Measurements from ENCODE around the gene RBP4. TPM values are rescaled to one million over a fixed set of nuclear protein-coding genes. Genes with fewer than 3 reads are reported as not detected.

The RBP4 gene
- polyA plus RNA-seq, 1 of the 3 experiments (the other 2 are of a cell fraction), result not detected

DNA sequence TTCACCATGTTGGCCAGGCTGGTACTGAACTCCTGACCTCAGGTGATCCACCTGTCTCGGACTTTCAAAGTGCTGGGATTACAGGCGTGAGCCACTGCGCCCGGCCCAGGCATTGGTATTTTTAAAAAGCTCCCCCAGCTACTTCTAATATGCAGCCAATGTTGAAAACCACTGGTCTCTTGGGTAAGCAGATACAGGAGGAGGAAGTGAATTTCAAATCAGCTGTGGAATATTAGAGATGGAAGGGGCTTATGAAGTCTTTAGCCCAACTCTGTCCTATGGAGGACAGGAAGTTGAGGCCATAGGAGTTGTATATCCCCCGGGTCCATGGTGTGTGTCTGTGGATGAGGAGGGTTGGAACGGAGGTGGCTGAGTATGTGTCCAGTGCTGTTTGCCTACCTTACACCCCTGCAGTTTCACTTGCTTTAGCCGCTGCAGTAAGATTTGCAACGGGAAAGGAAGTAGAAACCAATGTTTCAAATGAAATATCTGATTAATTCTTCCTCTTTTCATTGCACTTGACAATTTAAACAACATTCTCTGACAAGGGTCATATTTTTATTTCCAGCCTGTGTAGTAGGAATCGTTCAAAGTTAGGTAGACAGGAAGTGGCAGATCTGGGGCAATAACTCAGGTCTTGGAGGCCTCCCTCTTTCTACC lies 14.7 kb upstream of the RBP4 start:
- ChIA-PET POLR2A (no interaction called here), CTCF (interaction anchor here (1.2 kb wide), 1 partner anchor 61 kb away, joined by 4 read pairs; no protein-coding TSS in a partner anchor)
- no peaks in the 10 kb centered on the region for H4K20me1 ChIP-seq (ENCODE audit: insufficient read depth)
- H3K36me3 ChIP-seq (replicated peaks in 1 of 2; ENCODE audit: control insufficient read depth in 1 of 2, insufficient read depth in 2 of 2, low read length in 1 of 2), result no peaks in the 10 kb centered on the region
- no peaks in the 10 kb centered on the region for H3K9me3 ChIP-seq
- DNase-seq, result no peak
- H2AFZ ChIP-seq (ENCODE audit: low read depth), result no peak overlapping the region
- no peak overlapping the region for H3K4me2 ChIP-seq
- no peak overlapping the region for H3K9ac ChIP-seq
- no peaks in the 10 kb centered on the region for H3K4me1 ChIP-seq (ENCODE audit: control insufficient read depth in 1 of 2, insufficient read depth in 2 of 2, low read depth in 1 of 2, low read length in 1 of 2)
- H3K27ac ChIP-seq (ENCODE audit: low read depth in 2 of 2, low read length in 1 of 2), result no peak overlapping the region
- 53% methylated on average over 8 of the region's 9 CpGs for WGBS (ENCODE audit: low lambda C conversion rate)
- peaks cover 12% of the 10 kb centered on the region; the same call in 1 of the 2 replicates for H3K27me3 ChIP-seq (ENCODE audit: insufficient read depth)
- no peaks in the 10 kb centered on the region for H3K9me2 ChIP-seq
- no peaks in the 10 kb centered on the region for H3K79me2 ChIP-seq (ENCODE audit: insufficient read depth)
- H3F3A ChIP-seq (replicated peaks; ENCODE audit: insufficient read depth), result no peaks in the 10 kb centered on the region
- no peak overlapping the region for H3K4me3 ChIP-seq (ENCODE audit: low read depth in 2 of 2, low read length in 1 of 2)
- TF ChIP-seq EP300 (IDR thresholded peaks at IDR 0.05; ENCODE audit: borderline replicate concordance in 1 of 2, low read depth in 1 of 2, low read length in 1 of 2) (no peak), NFIC (IDR thresholded peaks at IDR 0.05; ENCODE audit: borderline replicate concordance) (no peak), REST (IDR thresholded peaks at IDR 0.05; ENCODE audit: low read depth, low read length) (no peak), ELF1 (IDR thresholded peaks at IDR 0.05) (no peak), MEF2A (IDR thresholded peaks at IDR 0.05; ENCODE audit: borderline replicate concordance, low read depth) (no peak), MAX (IDR thresholded peaks at IDR 0.05; ENCODE audit: low read depth) (no peak), RFX5 (IDR thresholded peaks at IDR 0.05; ENCODE audit: low read length) (no peak), MXI1 (IDR thresholded peaks at IDR 0.05; ENCODE audit: low read depth, low read length) (no peak), GATA2 (CRISPR knock-in tag; IDR thresholded peaks at IDR 0.05) (no peak), TCF12 (IDR thresholded peaks at IDR 0.05) (no peak), IRF3 (IDR thresholded peaks at IDR 0.05; ENCODE audit: low read depth, low read length) (no peak), USF1 (IDR thresholded peaks at IDR 0.05; ENCODE audit: borderline replicate concordance, low read depth) (no peak), RCOR1 (IDR thresholded peaks at IDR 0.05; ENCODE audit: low read length) (no peak), FOSL2 (IDR thresholded peaks at IDR 0.05; ENCODE audit: borderline replicate concordance, low read depth) (no peak)
- TF ChIP-seq, protein P1, sequence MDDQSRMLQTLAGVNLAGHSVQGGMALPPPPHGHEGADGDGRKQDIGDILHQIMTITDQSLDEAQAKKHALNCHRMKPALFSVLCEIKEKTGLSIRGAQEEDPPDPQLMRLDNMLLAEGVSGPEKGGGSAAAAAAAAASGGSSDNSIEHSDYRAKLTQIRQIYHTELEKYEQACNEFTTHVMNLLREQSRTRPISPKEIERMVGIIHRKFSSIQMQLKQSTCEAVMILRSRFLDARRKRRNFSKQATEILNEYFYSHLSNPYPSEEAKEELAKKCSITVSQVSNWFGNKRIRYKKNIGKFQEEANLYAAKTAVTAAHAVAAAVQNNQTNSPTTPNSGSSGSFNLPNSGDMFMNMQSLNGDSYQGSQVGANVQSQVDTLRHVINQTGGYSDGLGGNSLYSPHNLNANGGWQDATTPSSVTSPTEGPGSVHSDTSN (IDR thresholded peaks at IDR 0.05), result no peak
